SIG-M5 treated with dmso at 0.1 percent for 504 hours (cell line): ENCODE results near the gene HDGFL1.

Experiments used
- DNase-seq: peaks from one replicate; lab custom pipeline; 2025; ENCODE audit not compliant: unreplicated experiment; lab: John Stamatoyannopoulos, UW

The HDGFL1 gene

GRCh38 chr6:22589118-22589517 is 19.8 kb downstream of the HDGFL1 start:
- DNase-seq, result no peak

- DNase-seq, result no peak
Measured at GRCh38 chr6:22590423-22590822, 21.1 kb downstream of the HDGFL1 start.

- no peak for DNase-seq
Measured at GRCh38 chr6:22593895-22594294, 24.5 kb downstream of the HDGFL1 start.

- no peak for DNase-seq
Measured at GRCh38 chr6:22596011-22596410, 26.6 kb downstream of the HDGFL1 start.

GRCh38 chr6:22598339-22598738 is 29.0 kb downstream of the HDGFL1 start:
- DNase-seq, result no peak

DNA sequence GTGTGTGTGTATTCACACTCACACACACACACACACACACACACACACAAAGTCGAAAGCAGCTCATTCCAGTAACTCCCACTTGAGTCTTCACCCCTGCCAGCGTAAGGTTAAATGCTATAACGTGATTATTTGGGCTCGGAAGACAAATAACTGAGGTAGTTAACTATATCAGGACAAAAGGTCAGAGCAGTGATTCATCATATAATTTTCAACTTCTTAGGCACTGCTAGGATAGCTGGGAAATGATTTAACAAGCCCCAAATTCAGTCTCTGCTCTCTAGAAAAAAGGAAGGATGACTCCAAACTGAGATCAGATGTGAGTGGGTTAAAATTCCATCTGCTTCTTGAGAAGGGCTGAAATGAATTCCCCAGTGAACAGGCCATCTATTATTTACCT is 30.7 kb downstream of the HDGFL1 start:
- DNase-seq, result no peak

GRCh38 chr6:22601984-22602383 is 32.6 kb downstream of the HDGFL1 start:
- no peak for DNase-seq

GRCh38 chr6:22605736-22606135 is 36.4 kb downstream of the HDGFL1 start:
- DNase-seq, result no peak

GRCh38 chr6:22610127-22610526 is 40.8 kb downstream of the HDGFL1 start:
- DNase-seq, result no peak

DNA sequence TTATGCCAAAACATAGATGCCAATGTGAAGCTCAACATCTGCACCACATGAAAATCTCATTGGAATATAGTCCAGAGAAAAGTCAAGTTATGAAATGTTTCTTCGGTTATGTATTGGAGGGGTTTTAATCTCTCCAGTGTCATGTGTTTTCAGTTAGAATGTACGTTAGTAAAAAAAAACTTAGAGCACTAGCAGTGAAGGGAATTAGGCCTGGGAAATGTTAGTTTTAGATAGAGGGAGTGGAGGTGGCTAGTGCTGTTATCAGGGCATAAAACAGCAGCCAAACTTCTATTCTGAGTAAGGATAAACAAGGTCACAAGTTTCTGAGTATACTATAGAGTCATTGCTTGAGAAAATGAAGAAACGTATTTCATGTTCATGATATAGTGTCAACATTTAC is 42.9 kb downstream of the HDGFL1 start:
- no peak for DNase-seq

GRCh38 chr6:22613051-22613450 is 43.7 kb downstream of the HDGFL1 start:
- no peak for DNase-seq

GRCh38 chr6:22613695-22614094 is 44.3 kb downstream of the HDGFL1 start:
- DNase-seq, result no peak

GRCh38 chr6:22614547-22614946 is 45.2 kb downstream of the HDGFL1 start:
- no peak for DNase-seq

GRCh38 chr6:22621028-22621427 is 51.7 kb downstream of the HDGFL1 start:
- DNase-seq, result no peak
